AG09319 (cell line): ENCODE measurements around the gene TNFAIP8L1.
"Not testable (repeated sequence)": the region's sequence is repeated elsewhere in the genome, so short reads cannot be mapped to it uniquely, and the experiment has no call there.

Experiments used
- DNase-seq: peaks from one replicate; pipeline ENCODE4 v3.0.0-alpha.2; 2010; ENCODE audit warnings: low read depth; ENCODE audit errors: extremely low read depth
- TF ChIP-seq, protein P1 (sequence below): IDR thresholded peaks from 2 replicates; pipeline ENCODE4 v1.5.1; 2011; ENCODE audit warnings: low read depth, mild to moderate bottlenecking, inconsistent platforms, low read length, moderate library complexity

Gene TNFAIP8L1

GRCh38 chr19:4638828-4639530, at the start of gene TNFAIP8L1:
TNFAIP8L1 (plus strand) TSS chr19:4639516; CDS start chr19:4651870, 12,354 bp downstream.
- TF ChIP-seq, protein P1, sequence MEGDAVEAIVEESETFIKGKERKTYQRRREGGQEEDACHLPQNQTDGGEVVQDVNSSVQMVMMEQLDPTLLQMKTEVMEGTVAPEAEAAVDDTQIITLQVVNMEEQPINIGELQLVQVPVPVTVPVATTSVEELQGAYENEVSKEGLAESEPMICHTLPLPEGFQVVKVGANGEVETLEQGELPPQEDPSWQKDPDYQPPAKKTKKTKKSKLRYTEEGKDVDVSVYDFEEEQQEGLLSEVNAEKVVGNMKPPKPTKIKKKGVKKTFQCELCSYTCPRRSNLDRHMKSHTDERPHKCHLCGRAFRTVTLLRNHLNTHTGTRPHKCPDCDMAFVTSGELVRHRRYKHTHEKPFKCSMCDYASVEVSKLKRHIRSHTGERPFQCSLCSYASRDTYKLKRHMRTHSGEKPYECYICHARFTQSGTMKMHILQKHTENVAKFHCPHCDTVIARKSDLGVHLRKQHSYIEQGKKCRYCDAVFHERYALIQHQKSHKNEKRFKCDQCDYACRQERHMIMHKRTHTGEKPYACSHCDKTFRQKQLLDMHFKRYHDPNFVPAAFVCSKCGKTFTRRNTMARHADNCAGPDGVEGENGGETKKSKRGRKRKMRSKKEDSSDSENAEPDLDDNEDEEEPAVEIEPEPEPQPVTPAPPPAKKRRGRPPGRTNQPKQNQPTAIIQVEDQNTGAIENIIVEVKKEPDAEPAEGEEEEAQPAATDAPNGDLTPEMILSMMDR: no peak
- peak; percentile 84 for DNase-seq

GRCh38 chr19:4589579-4590410, 49.5 kb upstream of the TNFAIP8L1 start:
- TF ChIP-seq, protein P1: peak; percentile 30
- DNase-seq: no peak

- TF ChIP-seq, protein P1: no peak
- DNase-seq: no peak
Observed at GRCh38 chr19:4590559-4590958, 48.8 kb upstream of the TNFAIP8L1 start.

GRCh38 chr19:4591320-4591719, 48.0 kb upstream of the TNFAIP8L1 start:
- TF ChIP-seq, protein P1: no peak
- no peak for DNase-seq

DNA sequence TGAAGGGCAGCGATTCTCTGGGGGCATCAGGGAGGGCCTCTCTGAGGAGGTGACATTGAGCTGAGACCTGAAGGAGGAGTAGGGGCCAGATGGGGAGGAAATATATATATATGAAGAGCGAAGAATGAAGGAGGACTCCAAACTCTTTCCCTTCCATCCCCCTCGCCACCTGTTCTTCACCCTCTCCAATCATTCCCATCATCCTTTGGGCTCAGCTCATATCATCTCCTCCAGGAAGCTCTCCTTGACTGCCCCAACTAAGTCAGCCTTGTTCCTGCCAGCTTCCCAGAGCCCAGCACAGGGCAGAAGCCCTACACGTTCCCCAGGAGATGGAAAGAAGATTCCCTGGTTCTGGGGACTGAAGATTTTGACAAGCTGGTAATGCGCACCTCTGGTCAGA, 46.9 kb upstream of the TNFAIP8L1 start:
- no peak for DNase-seq

GRCh38 chr19:4593409-4593851, 45.9 kb upstream of the TNFAIP8L1 start:
- DNase-seq: no peak
- TF ChIP-seq, protein P1: no peak

More for the DNA sequence above, 46.9 kb upstream of the TNFAIP8L1 start:
- TF ChIP-seq, protein P1: no peak

DNA sequence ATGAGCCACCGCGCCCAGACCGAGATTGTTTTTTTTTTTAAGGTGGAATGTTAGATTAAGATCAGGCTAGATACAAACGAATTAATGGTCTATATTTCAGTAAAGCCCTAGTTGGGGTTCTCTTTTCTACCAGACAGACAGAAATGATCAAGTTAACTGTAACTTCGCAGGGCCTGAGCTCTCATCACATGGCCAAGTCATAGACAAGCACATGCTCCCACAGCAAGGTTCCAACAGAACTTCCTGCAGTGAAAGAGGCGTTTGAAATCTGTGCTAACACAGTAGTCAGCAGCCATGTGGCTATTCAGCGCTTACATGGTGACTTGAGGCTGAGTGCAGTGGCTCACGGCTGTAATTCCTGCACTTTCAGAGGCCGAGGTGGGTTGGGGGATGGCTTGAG, 45.1 kb upstream of the TNFAIP8L1 start:
- TF ChIP-seq, protein P1: no peak
- no peak for DNase-seq

DNA sequence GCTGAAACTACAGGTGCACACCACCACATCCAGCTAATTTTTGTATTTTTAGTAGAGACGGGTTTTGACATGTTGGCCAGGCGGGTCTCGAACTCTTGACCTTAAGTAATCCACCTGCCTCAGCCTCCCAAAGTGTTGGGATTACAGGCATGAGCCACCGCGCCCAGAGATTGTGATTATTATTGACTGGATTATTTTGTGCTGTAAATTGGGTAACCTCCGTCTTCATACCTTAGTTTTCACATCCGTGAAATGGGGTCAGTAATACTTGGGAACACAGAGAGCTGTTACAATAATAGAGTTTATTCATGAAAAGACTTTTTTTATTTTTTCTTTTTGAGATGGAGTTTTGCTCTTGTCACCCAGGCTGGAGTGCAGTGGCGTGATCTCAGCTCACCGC, 44.2 kb upstream of the TNFAIP8L1 start:
- DNase-seq: not testable (repeated sequence)
